Middle frontal gyrus (tissue), 1 donor: Measurements from ENCODE around the gene PDLIM7.
A peak's percentile ranks its signal among the peaks of the same experiment; 100 is the strongest.

ENCODE experiments used
- DNase-seq: peaks from one replicate; pipeline ENCODE4 v3.0.0-alpha.2; 2015; ENCODE audit warnings: low spot score; ENCODE audit errors: extremely low spot score

PDLIM7 gene

DNA sequence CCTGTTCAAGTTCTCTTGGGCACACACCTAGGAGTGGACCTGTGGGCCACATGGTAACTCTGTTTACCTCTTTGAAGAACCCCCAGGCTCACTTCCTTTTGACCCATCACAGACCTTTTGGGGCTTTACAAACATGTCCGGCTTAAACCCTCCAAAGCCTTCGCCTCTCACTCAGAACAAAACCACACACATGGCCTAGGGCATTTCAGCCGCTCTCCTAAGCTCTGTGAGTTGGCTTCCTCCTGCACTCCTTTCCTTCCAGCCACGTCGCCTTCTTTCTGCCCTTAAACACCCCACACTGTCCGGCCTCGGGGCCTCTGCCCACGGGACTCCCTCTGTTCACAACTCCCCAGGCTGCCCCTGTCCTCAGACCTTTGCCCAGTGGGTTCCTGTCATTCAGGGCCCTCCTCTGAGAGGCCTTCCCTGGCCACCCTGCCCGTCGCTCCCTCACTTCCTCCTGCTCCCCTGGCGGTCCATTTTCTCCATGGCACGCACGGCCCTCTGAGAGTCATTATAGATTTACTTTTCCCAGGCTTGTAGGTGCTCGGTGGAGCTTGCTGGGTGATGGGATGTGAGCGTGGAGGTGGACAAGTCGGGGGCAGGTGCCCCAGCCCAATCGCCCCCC is 10.3 kb upstream of the PDLIM7 start:
- DNase-seq = no peak

DNA sequence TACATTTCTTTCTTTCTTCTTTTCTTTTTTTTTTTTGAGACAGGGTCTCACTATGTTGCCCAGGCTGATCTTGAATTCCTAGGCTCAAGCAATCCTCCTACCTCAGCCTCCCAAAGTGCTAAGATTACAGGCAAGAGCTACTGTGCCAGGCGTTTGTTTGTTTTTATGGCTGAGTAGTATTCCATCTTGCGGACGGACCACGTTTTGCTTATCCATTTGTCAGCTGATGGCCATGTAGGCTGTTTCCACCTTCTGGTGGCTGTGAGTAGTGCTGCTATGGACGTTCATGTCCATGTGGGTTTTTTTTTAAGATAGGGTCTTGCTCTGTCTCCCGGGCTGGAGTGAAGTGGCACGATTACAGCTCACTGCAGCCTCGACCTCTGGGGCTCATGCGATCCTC is 9.8 kb upstream of the PDLIM7 start:
- DNase-seq = no peak

DNA sequence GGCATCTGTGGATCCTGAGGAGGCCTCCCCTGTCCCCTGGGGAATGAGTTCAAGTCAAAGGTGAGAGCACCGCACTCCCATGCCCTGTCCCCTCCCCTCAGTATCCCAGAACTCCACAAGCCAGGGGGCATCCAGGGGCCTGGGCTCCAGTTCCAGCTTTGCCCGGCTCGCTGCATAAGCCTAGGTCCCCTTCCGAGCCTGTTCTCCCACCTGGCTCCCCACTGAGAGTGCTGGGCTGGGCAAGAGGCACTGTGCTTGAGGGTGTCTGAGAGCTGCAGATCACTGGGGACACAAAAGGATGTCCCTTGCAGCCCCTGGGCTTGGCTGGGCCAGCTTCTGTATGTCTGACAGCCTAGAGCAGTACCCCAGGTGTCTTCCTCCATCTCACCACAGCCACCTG is 7.7 kb upstream of the PDLIM7 start:
- no peak for DNase-seq

DNA sequence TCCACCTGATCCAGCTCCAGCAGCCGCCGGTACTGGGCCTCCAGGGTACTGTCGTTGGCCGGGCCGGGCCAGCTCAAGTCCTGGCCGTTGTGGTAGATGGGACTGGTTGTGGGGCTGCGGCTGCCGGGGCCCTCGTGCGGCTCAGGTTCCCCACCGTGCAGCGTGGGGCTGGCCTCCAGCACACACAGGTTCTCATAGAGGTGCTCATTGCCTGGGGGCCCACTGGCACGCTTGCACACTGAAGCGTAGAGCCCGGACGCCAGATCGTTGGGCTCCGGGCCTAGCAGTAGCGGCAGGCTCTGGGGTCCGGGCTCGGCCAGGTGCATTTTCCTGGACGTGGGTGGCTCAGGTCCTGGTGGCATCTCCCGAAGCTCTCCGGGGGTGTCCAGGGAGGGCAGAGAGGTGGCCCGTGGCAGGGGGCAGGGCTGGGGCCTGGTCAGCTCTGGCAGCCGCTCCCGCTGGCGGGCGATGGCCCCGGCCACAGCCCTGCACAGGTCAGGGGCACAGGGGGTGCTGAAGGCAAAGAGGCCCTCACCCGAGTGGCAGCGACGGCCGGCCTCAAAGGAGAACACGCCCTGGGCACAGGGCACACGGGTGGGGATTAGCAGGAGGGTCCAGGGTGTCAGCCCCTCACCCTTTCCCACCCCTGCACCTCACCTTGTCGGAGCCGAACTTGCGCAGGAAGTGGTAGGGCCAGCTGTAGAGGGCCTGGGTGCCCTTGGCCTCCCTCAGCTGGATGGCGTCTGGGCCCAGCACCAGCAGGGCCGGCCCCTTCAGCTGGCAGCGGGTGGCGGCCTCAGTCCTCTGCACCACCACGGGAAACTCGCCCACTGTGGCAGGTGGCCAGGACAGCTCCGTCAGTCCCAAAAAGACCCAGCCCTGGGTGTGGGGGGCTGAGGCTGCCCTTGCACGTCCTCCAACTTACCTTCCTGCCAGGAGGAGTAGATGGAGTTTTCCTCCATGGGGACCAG is 7.0 kb upstream of the PDLIM7 start:
- DNase-seq = no peak

DNA sequence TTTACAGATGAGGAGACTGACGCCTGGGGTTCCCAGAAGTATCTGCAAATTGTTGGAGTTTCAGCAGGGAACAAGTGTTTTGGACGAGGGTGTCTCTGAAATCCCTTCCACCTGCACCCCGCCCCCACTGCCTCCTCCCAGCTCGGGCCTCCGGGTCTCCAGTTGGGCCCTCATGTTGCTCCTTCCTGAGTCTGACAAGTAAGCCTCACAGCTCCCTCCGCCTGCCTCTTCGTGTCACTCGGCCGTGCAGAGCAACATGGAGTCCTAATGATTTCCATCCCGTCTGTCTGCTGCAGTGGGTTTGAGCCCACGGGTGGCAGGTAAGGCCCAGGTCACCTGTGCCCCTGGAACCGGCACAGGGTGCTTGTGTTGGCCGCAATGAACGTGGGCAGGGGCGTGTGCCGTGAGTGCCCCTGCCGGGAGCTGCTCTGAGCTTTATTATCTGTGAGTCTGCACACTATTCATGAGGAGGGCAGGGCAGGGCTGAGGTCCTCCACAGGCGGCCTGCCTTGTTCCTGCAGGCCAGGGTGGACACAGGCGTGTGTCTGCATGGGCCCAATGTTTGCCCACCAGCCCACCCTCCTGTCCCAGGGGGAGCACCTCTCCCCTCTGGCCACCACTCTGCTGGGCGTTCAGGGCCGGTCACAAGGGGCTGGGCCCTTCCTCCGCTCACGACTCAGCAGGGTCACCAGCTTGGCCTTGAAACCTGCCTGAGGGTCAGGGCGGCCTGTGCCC is 6.1 kb upstream of the PDLIM7 start:
- DNase-seq = no peak

DNA sequence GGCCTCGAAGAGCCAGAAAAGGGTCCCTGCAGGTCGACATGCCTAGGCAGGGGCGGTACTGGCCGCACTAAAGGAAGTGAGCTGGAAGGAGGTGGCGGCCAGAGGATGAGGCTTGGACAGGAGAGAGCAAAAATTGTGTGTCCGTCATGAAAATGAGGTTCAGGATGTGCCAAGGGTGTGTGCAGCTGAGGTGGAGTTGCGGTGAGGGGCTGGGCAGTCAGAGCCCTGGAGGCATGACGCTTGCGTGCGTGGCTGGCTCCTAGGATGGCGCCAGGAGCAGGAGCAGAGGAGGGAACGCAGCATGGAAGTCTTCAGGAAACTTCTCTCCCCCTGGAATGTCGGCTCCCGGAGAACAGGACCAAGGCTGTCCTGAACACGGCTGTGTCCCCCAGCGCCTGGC is 5.5 kb upstream of the PDLIM7 start:
- no peak for DNase-seq

DNA sequence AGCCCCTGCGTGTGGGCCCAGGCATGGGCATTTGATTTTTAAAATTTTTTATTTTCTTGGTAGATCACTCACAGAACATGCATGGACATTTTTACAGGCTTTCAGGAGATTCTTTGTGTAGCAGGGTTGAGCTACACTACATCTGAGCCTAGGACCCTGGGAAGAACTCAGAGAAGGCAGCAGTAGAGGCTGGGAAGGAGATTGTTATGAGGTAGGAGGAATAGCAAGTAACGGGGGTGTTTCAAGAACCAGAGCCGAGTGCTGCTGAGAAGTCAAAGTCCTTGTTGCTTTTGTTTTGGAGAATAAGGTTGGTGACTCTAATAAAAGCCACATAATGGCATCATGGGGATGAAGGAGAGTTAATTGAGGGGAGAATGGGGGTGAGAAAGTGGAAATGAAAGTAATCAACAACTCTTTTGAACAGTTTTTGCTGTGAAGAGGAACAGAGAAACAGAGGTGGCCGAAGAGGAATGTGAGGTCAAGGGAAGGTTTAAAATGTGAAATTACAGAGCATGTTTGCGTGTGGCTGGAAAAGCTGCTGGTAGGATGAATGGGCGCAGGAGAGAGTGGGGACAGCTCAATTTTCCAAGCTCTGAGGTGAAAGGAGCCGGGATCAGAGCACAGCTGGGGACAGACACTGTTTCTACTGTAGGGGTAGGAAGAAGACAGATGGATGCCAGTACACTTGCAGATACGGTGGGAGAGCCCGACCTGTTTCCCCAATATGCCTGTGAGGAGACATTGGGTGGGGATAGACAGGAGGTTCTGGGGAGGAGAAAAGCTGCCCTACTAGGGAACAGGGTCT is 4.7 kb upstream of the PDLIM7 start:
- DNase-seq = no peak

DNA sequence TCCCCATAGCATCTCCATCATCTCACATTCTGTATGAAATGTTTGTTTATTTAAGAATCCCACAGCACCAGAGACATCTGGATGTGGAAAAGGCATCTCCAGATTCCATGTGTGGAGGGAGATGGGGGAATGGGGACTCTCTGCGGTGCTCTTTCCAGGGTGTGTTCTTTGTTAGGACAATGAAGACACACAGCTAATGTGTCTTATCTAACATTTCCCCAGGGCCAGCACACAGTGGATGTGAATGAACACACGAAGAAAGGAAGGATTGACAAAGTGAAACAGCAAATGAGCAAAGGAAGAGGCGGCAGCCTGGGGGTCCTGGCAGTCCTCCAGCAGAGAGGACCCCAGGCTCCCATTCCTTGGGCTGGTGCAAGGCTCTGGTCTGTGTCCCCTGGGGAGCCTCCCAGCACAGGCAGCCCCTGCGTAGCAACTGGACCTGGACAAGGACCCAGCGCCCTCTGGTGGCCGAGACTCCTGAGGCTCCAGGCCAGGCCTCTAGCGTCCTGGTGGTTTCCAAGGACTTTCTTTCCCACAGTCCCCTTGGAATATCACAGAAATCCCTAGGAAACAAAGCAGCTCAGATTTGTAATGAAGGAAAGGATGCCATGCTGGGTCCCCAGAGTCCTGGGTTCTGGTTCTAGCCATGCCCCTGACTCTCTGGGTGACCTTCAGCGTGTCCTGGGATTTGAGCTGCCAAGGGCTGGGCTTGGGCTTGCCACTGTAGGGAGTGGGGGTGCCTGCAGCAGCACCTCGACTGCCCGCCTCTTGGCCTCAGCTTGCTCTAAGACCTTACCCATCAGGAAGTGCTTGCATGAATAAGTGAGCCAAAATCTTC is 3.5 kb upstream of the PDLIM7 start:
- DNase-seq = peak; percentile 79

DNA sequence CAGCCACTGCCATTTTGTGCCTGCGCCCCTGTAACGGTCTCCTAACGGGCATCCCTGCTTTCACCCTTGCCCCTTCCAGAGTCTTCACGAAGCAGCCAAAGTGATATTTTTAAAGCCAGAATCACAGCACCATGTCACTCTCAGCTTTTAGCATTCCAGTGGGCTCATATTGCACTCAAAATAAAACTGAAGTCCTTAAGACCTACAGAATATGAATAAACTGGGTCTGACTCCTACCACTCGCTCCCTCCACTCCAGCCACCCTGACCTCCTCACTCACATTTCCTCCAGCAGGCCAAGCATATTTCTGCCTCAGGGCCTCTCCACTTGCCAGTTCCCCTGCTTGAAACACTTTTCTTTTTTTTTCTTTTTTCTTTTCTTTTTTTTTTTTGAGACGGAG is 2.4 kb upstream of the PDLIM7 start:
- DNase-seq = no peak

DNA sequence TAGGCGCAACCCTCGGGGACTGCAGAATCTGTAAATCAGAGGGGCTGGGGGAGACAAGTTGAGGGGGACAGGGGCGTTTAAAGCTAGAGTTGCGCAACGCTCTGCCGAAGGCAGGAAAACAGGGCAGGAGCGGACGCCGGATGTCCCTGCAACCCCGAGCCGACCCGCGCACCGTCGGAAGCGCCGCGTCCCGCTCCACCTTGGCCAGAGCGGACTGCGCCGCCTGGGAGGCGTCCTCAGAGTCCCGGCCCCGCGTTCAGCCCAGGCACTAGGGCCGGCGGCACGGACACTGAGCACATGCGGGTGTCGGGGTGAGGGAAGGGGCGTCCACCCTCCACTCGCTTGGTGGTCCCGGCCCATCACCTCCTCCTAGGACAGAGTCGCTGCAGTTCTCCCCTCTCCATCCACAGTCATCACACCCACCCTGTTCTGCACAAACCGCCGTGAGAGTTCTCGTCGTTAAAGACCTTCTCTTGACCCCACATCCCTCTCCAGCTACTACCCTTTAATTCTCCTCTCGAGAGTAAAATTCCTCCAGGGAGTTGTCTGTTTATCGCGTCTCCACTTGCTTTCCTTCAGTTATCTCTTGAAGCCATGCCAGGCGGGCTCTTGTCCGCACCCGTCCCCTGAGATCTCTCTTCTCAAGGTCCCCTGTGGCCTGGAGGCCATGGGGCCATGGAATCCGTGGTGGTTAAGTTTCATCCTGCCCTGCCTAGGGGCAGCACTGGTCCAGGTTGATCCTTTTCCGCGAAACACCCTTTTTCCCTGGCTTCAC is 796 bp upstream of the PDLIM7 start:
- no peak for DNase-seq

DNA sequence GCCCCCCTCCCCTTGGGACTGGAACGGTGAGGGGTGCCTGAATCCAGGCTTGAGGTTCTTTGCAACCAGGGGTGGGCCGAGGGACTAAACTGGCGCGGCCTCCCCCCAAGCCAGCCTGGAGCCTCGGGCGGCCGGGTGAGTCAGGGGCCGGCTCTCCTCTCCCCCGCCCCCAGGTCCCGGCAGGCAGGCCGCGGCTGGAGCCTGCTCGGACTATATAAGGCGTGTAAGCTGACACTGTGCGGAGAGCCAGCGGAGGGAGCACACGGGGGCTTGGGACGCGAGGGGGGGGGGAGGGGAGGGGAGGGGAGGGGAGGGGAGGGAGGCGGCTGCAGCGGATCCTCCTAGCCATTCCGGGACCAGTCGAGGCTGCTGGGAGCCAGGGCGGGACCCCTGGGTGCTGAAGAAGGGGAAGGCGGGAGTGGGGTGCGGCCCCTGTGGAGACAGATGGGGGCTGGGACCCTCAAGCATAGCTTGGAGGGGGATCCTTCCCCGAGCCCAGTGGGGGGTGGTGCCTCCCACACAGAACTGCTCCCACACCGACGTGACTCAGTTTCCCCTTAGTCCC is 595 bp downstream of the PDLIM7 start:
- no peak for DNase-seq

DNA sequence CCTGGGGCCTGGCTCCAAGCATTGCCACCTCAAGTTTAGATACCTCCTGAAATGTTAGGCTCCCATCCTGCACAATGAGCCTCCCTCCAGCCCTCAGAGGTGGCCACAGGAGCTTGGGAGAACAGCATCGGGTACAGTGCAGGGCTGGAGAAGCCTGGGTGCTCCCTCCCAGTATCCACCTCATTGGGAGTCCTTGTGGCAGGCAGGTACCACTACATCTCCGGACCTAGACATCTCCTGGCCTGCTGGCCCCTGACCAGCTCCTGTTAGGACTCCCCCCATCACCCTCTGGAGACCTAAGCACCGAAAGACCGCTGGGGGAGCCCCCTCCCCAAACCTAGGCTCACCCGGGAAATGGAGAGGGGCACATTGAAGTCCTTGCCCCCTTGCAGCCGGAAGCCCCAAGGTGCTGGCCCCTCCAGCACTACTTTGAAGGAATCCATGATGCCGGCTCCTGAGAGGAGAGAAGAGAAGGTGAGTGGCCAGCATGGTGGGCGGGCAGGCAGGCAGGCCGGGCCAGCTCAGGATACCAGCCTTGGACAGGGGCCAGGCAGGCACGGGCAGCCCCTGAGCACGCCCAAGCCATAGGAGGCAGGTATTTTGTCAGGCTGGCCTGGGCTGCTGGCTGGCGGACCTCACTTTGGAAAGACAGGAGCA is 1.2 kb downstream of the PDLIM7 start:
- no peak for DNase-seq

DNA sequence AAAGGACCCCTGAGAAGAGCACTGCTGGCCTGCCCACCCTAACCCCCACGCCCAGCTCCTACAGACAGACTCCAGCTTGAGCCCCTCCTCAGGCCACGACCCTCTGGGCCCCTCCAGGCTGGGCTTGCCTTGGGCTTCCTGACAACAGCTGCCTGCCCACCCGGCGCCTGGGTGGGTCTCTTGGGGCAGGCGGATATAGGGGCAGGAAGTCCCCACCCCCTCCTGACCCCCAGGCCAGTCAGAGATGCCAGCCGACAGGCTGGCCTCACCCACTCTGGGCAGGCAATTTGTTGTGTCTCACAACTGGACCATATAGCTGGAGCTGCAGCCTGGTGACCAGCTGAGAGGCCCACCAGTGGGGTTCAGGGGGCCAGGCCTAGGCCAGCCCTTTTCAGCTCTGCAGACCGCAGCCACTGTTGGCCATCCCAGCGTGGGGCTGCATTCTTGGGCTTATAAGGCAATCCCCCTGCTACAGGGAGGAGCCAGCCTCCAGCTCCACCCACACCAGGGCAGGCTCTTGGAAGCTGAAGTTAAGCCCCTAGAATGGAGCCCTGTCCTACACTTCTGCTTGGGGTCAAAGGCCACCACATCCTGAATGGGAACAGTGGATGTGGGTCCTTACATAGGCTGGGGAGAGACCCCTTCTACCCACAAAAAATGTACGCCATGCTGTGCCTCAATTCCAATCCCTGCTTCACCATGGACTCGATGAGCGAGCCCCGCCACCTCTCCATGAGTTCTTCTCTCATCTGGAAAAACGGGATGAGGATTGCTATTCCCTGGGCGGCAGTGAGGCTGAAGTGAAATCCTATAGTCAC is 2.0 kb downstream of the PDLIM7 start:
- DNase-seq = no peak

DNA sequence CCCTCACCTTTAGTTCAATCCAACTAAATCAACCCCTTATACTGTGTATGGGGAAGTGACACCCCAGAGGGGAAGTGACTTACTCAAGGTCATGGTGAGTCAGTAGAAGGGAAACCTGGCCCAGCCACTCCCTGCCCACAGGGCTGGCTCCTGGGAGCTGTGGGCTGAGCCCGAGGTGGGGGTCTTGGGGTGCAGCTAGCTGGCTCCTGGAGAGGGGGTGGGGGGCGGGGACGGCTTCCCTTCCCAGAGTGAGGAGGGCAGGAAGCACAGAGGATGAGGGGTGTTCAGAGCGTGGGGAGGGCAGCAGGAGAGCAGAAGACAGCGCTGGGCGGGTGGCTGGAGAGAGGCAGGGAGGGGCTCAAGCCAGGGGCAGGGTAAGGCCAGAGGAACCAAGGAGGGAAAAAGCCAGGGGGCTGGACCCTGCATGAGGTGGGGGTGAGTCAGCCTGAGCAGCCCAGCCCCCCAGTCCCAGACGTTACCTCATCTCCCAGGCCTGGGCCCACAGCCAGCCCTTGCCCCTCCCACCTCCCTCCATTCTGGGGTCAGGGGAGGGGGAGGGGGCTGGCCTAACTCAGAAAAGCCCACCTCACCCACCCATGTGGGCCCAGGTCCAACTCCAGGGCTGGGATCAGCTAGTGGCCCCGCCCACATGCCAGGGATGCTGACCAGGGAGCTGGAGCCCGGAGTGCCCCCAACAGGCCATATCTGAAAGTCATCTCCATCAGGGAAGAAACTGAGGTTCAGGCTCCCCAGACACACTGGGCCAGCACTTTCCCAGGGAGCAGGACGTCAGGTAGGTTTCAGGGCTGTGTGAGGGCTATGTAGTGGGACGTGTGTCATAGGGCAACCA is 2.8 kb downstream of the PDLIM7 start:
- DNase-seq = no peak

DNA sequence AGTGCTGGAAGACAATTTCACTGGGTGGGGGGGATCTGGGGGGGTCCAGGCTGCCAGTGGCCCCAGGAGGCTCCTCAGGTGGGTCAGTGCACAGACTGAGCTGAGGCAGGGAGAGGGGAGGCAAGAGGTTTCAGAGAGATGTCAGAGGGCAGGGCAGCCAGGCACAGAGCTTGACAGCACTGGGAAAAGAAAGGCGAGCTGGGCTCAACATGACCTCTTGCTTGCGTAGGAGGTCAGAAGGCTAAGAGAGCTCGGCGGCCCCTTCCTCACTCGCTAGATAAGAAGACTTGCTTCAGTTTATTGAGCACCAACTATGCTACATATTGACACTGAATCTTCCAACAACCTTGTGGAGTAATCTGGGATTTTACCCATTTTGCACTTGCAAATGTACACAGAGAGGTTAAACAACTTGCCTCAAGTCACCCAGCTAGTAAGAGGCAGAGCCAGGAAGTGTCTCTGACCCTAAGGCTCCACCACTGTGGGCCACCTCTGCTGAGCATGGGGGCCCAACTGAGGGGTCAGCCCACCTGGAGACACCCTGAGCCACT is 3.5 kb downstream of the PDLIM7 start:
- DNase-seq = no peak

DNA sequence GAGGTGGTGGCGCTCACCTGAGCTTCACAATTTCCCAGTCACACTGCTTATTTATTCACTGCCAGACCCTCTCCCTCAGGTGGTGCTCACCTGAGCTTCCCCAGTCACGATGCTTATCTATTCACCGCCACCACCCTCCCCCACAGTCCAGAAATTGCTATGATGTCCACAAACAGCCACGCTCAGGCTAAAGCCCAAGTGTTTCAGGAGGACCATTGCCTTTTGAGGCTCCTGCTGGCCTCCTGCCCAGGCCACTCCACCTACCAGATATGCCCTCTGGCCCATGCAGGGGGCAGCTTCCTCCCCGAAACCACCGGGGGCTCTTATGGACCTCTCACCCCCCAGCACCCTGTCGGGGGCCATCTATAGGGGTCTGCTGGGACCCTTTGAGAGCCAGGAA is 4.6 kb downstream of the PDLIM7 start:
- DNase-seq = no peak
